BLaER1 treated with 17β-estradiol and CSF1 and Interleukin-3, amounts not matched to agents 10 nM and 100 nM (cell line): ENCODE measurements around the gene PEPD.

Source experiments
- H3K27ac ChIP-seq, 11 experiments: shearing (Covaris generic); formaldehyde crosslinking; 2 replicates each; pipeline ENCODE4 v1.8.1; 2022
- H3K27me3 ChIP-seq, 11 experiments: shearing (Covaris generic); formaldehyde crosslinking; 2 replicates each; pipeline ENCODE4 v1.8.1; 2022
- H3K36me3 ChIP-seq, 11 experiments: shearing (Covaris generic); formaldehyde crosslinking; 2 replicates each; pipeline ENCODE4 v1.8.1; 2022
- H3K4me1 ChIP-seq, 10 experiments: shearing (Covaris generic); formaldehyde crosslinking; 2 replicates each; pipeline ENCODE4 v1.8.1; 2022
- H3K4me2 ChIP-seq, 11 experiments: shearing (Covaris generic); formaldehyde crosslinking; 2 replicates each; pipeline ENCODE4 v1.8.1; 2022
- H3K4me3 ChIP-seq, 10 experiments: shearing (Covaris generic); formaldehyde crosslinking; 2 replicates each; pipeline ENCODE4 v1.8.1; 2022
- H3K9ac ChIP-seq, 11 experiments: shearing (Covaris generic); formaldehyde crosslinking; 2 replicates each; pipeline ENCODE4 v1.8.1; 2022
- H3K9me3 ChIP-seq, 11 experiments: shearing (Covaris generic); formaldehyde crosslinking; replicated peaks in 1 of 11; 2 replicates each; pipeline ENCODE4 v1.8.1; 2022
- H4K20me1 ChIP-seq, 11 experiments: shearing (Covaris generic); formaldehyde crosslinking; 2 replicates each; pipeline ENCODE4 v1.8.1; 2022
- Cebpa-rat ChIP-seq, 11 experiments: shearing (Covaris generic); IDR thresholded peaks; 2 replicates each; pipeline ENCODE4 v1.8.1; 2022

Gene PEPD

GRCh38 chr19:33373453-33374235 lies 147.9 kb downstream of the PEPD start, which contains the start of gene CEBPG:
Gene CEBPG, plus strand, starts transcription at chr19:33373709. Its CDS starts 5,531 bp downstream, at chr19:33379240.
- TF ChIP-seq Cebpa-rat (IDR thresholded peaks at IDR 0.05): peak in 10 of 11 experiments; percentile 20 to 88 (median 69); a peak in 14 of 22 replicates
- peak within 1 kb of the TSS; percentile 94 to 100 (median 99) for H3K9ac ChIP-seq
- H3K4me1 ChIP-seq: peaks cover 48 to 62% (median 53%) of the 10 kb centered on the region in 10 experiments
- no peaks in the 10 kb centered on the region for H3K27me3 ChIP-seq
- peak within 1 kb of the TSS; percentile 75 to 97 (median 88) for H3K4me3 ChIP-seq
- peaks cover 1 to 28% (median 19%) of the 10 kb centered on the region in 11 experiments; a peak in 21 of 22 replicates for H3K36me3 ChIP-seq
- no peaks in the 10 kb centered on the region for H3K9me3 ChIP-seq
- peaks cover 43 to 48% (median 46%) of the 10 kb centered on the region in 11 experiments for H4K20me1 ChIP-seq
- peak within 1 kb of the TSS; percentile 84 to 97 (median 93) for H3K4me2 ChIP-seq
- H3K27ac ChIP-seq: peak within 1 kb of the TSS; percentile 95 to 100 (median 100)

GRCh38 chr19:33370783-33371182 lies 150.8 kb downstream of the PEPD start:
- Histone ChIP-seq H3K9ac (no peak overlapping the region; a peak in 1 of 22 replicates), H3K9me3 (no peaks in the 10 kb centered on the region), H4K20me1 (peaks cover 14 to 19% (median 18%) of the 10 kb centered on the region in 11 experiments), H3K4me1 (peaks cover 19 to 36% (median 26%) of the 10 kb centered on the region in 10 experiments), H3K36me3 (peaks cover 0 to 6% (median 3%) of the 10 kb centered on the region in 11 experiments; a peak in 4 of 22 replicates), H3K4me2 (peak overlapping the region in 7 of 11 experiments; percentile 75 to 92 (median 87); a peak in 8 of 22 replicates), H3K27ac (peak overlapping the region in 1 of 11 experiments; percentile 100; a peak in 2 of 22 replicates), H3K4me3 (no peak overlapping the region), H3K27me3 (no peaks in the 10 kb centered on the region)
- no peak for TF ChIP-seq Cebpa-rat (IDR thresholded peaks at IDR 0.05)

- Histone ChIP-seq H3K4me3 (no peak overlapping the region), H4K20me1 (no peaks in the 10 kb centered on the region), H3K4me1 (peaks cover 10 to 26% (median 15%) of the 10 kb centered on the region in 10 experiments; a peak in 19 of 20 replicates), H3K36me3 (no peaks in the 10 kb centered on the region), H3K9me3 (no peaks in the 10 kb centered on the region), H3K9ac (no peak overlapping the region), H3K27ac (no peak overlapping the region), H3K27me3 (no peaks in the 10 kb centered on the region), H3K4me2 (no peak overlapping the region)
- TF ChIP-seq Cebpa-rat (IDR thresholded peaks at IDR 0.05): no peak
Observed at GRCh38 chr19:33368074-33368864, 153.3 kb downstream of the PEPD start.

- Histone ChIP-seq H4K20me1 (no peaks in the 10 kb centered on the region), H3K4me3 (no peak overlapping the region), H3K27me3 (no peaks in the 10 kb centered on the region), H3K27ac (no peak overlapping the region), H3K4me1 (peaks cover 4 to 20% (median 10%) of the 10 kb centered on the region in 10 experiments; a peak in 19 of 20 replicates), H3K36me3 (no peaks in the 10 kb centered on the region), H3K9ac (no peak overlapping the region), H3K9me3 (no peaks in the 10 kb centered on the region), H3K4me2 (no peak overlapping the region)
- TF ChIP-seq Cebpa-rat (IDR thresholded peaks at IDR 0.05): no peak
Observed at GRCh38 chr19:33366897-33367296, 154.7 kb downstream of the PEPD start.

- Histone ChIP-seq H3K4me2 (no peak overlapping the region), H3K9ac (no peak overlapping the region), H3K4me1 (peaks cover 0 to 12% (median 2%) of the 10 kb centered on the region in 10 experiments; a peak in 12 of 20 replicates), H4K20me1 (no peaks in the 10 kb centered on the region), H3K27me3 (no peaks in the 10 kb centered on the region), H3K36me3 (no peaks in the 10 kb centered on the region), H3K4me3 (no peak overlapping the region), H3K9me3 (no peaks in the 10 kb centered on the region), H3K27ac (no peak overlapping the region)
- TF ChIP-seq Cebpa-rat (IDR thresholded peaks at IDR 0.05): no peak
Observed at GRCh38 chr19:33366127-33366526, 155.5 kb downstream of the PEPD start.

GRCh38 chr19:33365691-33366090 lies 155.9 kb downstream of the PEPD start:
- Histone ChIP-seq H3K27ac (no peak overlapping the region), H4K20me1 (no peaks in the 10 kb centered on the region), H3K9me3 (no peaks in the 10 kb centered on the region), H3K36me3 (no peaks in the 10 kb centered on the region), H3K9ac (no peak overlapping the region), H3K4me3 (no peak overlapping the region), H3K27me3 (no peaks in the 10 kb centered on the region), H3K4me2 (no peak overlapping the region), H3K4me1 (peaks cover 0 to 8% (median 0%) of the 10 kb centered on the region in 10 experiments; a peak in 7 of 20 replicates)
- no peak for TF ChIP-seq Cebpa-rat (IDR thresholded peaks at IDR 0.05)

- H3K27me3 ChIP-seq: no peaks in the 10 kb centered on the region
Observed at GRCh38 chr19:33363476-33363875, 158.1 kb downstream of the PEPD start.

GRCh38 chr19:33362508-33363228 lies 158.9 kb downstream of the PEPD start:
- Histone ChIP-seq H3K4me1 (no peaks in the 10 kb centered on the region), H3K4me2 (no peak overlapping the region), H3K4me3 (no peak overlapping the region), H3K9me3 (no peaks in the 10 kb centered on the region), H3K36me3 (no peaks in the 10 kb centered on the region), H4K20me1 (no peaks in the 10 kb centered on the region), H3K27ac (no peak overlapping the region), H3K27me3 (no peaks in the 10 kb centered on the region), H3K9ac (no peak overlapping the region)
- no peak for TF ChIP-seq Cebpa-rat (IDR thresholded peaks at IDR 0.05)

More at GRCh38 chr19:33363476-33363875, 158.1 kb downstream of the PEPD start:
- Histone ChIP-seq H3K4me1 (0 out of 20 replicates have a peak, but pooled peaks cover 0 to 6% (median 0%) of the 10 kb centered on the region in 10 experiments), H3K9ac (no peak overlapping the region), H4K20me1 (no peaks in the 10 kb centered on the region), H3K4me2 (no peak overlapping the region), H3K27ac (no peak overlapping the region), H3K4me3 (no peak overlapping the region), H3K9me3 (no peaks in the 10 kb centered on the region), H3K36me3 (no peaks in the 10 kb centered on the region)
- TF ChIP-seq Cebpa-rat (IDR thresholded peaks at IDR 0.05): no peak
